ENCODE measurements around the gene MACROD2. TPM values are rescaled to one million over a fixed set of nuclear protein-coding genes. Genes with fewer than 3 reads are reported as not detected.
"Not testable (repeated sequence)": the region's sequence is repeated elsewhere in the genome, so short reads cannot be mapped to it uniquely, and the experiment has no call there.

Gene MACROD2
- total RNA-seq, 4 donors from 2014 or later = 4.6 to 33.0 (median 8.3) TPM

DNA sequence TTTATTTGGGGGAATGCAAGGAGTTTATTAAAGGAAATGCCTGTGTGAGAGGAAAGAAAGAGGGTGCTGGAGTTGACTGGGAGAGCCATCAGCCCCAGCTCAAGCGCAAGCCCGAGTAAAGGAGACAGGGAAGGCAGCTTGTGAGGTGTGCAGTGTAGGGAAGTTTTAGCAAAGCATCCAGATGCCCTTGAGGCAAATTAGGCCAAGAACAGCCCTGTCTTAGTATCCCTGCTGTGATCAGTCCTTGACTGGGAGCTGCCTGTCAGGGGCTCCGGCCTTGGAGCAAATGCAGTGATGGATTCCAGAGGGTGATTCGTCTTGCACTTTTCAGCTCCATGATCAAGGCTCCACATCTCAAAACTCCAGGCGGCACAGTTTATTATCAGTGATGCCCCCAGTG lies 2016.2 kb downstream of the MACROD2 start:
- TF ChIP-seq, protein P1, sequence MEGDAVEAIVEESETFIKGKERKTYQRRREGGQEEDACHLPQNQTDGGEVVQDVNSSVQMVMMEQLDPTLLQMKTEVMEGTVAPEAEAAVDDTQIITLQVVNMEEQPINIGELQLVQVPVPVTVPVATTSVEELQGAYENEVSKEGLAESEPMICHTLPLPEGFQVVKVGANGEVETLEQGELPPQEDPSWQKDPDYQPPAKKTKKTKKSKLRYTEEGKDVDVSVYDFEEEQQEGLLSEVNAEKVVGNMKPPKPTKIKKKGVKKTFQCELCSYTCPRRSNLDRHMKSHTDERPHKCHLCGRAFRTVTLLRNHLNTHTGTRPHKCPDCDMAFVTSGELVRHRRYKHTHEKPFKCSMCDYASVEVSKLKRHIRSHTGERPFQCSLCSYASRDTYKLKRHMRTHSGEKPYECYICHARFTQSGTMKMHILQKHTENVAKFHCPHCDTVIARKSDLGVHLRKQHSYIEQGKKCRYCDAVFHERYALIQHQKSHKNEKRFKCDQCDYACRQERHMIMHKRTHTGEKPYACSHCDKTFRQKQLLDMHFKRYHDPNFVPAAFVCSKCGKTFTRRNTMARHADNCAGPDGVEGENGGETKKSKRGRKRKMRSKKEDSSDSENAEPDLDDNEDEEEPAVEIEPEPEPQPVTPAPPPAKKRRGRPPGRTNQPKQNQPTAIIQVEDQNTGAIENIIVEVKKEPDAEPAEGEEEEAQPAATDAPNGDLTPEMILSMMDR (IDR thresholded peaks at IDR 0.05) = no peak
- TF ChIP-seq EP300 (IDR thresholded peaks at IDR 0.05; ENCODE audit: low read depth) = no peak
- TF ChIP-seq POLR2A (IDR thresholded peaks at IDR 0.05) = no peak
- no peak for TF ChIP-seq POLR2AphosphoS5 (IDR thresholded peaks at IDR 0.05)
- 88% methylated on average over 4 of the region's 5 CpGs; no CpG with 5 or more reads in 1 of the 2 donors for WGBS, 2 donors (ENCODE audit: low coverage in 1 of 2)
- H3K9me3 ChIP-seq = no peaks in the 10 kb centered on the region
- in situ Hi-C loops (cut with MboI; ENCODE audit: low pct_ligation_motif_present in 1 of 4, low pct_unique_long_range_greater_than_20kb in 1 of 4, low sequenced_read_pairs in 3 of 4) (no loop called here), intact Hi-C loops (cut with DNase I; ENCODE audit: low total_unique reads) (no loop called here)
- no peaks in the 10 kb centered on the region for H3K27me3 ChIP-seq
- H3K4me3 ChIP-seq = no peak overlapping the region
- H3K27ac ChIP-seq = no peak overlapping the region
- H3K4me1 ChIP-seq = no peaks in the 10 kb centered on the region
- H3K36me3 ChIP-seq = no peaks in the 10 kb centered on the region
- DNase-seq = no peak

DNA sequence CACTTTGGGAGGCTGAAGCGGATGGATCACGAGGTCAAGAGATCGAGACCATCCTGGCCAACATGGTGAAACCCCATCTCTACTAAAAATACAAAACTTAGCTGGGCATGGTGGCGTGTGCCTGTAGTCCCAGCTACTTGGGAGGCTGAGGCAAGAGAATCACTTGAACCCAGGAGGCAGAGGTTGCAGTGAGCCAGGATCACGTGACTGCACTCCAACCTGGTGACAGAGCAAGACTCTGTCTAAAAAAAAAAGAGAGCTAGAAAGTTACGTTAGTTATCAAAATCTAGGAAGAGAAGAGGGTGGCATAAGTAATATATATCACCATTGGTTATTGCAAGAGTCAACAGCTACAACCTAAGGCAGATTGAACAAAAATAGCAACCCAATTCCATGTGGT lies 2017.6 kb downstream of the MACROD2 start:
- H3K4me1 ChIP-seq; H3K27me3 ChIP-seq; H3K4me3 ChIP-seq; H3K27ac ChIP-seq; H3K9me3 ChIP-seq; intact Hi-C loops (cut with DNase I; ENCODE audit: low total_unique reads); DNase-seq; in situ Hi-C loops (cut with MboI; ENCODE audit: low pct_ligation_motif_present in 1 of 4, low pct_unique_long_range_greater_than_20kb in 1 of 4, low sequenced_read_pairs in 3 of 4); H3K36me3 ChIP-seq: not testable (repeated sequence)
- 84 to 95% methylated on average over 2 to 6 of the region's 6 CpGs for WGBS, 2 donors (ENCODE audit: low coverage in 1 of 2)

DNA sequence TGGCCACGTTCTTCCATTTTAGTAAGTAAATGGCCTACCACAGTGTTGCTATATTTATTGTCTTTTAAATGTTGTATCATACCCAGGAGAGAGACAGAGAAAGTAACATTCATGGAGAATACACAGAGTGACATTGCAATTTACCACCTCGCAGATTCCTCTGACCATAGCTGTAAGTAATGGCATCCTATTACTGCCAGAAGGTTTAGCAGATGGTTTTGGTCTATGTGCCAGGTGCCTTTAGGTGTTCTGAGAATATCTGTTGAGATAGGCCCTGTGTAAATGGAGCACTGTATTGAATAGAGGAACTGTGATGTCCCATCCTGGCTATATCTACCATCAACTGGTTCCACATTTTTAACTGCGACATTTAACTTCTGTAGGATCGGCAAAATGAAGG lies 2018.3 kb downstream of the MACROD2 start:
- H3K9me3 ChIP-seq = no peaks in the 10 kb centered on the region
- intact Hi-C loops (cut with DNase I; ENCODE audit: low total_unique reads) = no loop called here
- no peak overlapping the region for H3K27ac ChIP-seq
- H3K4me3 ChIP-seq = no peak overlapping the region
- no peaks in the 10 kb centered on the region for H3K27me3 ChIP-seq
- DNase-seq = no peak
- H3K4me1 ChIP-seq = no peaks in the 10 kb centered on the region
- no peak for TF ChIP-seq POLR2AphosphoS5 (IDR thresholded peaks at IDR 0.05)
- TF ChIP-seq, protein P1 (IDR thresholded peaks at IDR 0.05) = no peak
- TF ChIP-seq POLR2A (IDR thresholded peaks at IDR 0.05) = no peak
- no peak for TF ChIP-seq EP300 (IDR thresholded peaks at IDR 0.05; ENCODE audit: low read depth)
- in situ Hi-C loops (cut with MboI; ENCODE audit: low pct_ligation_motif_present in 1 of 4, low pct_unique_long_range_greater_than_20kb in 1 of 4, low sequenced_read_pairs in 3 of 4) = no loop called here
- 89 to 90% methylated on average over 2 to 4 of the region's 4 CpGs for WGBS, 2 donors (ENCODE audit: low coverage in 1 of 2)
- no peaks in the 10 kb centered on the region for H3K36me3 ChIP-seq

DNA sequence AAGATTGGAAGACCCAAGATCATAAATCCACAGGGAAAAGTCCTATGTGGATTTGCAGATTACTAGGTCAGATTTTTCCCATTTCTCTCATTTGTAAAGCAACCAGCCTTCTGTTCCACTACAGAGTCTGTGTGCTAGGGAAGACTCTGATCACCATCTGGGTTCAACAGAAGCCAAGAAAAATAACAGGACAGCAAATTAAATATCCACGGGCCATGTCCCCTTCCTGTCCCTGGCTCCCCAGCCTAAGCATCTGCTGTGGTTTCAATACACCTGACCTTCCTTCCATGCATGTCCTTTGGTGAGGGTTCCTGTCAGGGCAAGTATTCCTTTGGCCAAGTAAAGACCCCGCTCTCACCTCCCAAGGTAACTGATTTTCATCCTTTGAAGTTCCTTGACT lies 2019.1 kb downstream of the MACROD2 start:
- no peaks in the 10 kb centered on the region for H3K27me3 ChIP-seq
- no peak for DNase-seq
- H3K4me3 ChIP-seq = no peak overlapping the region
- WGBS, 2 donors (ENCODE audit: low coverage in 1 of 2) = 71 to 85% methylated on average over 2 of the region's 2 CpGs
- no peak overlapping the region for H3K27ac ChIP-seq
- H3K9me3 ChIP-seq = no peaks in the 10 kb centered on the region
- H3K4me1 ChIP-seq = no peaks in the 10 kb centered on the region
- in situ Hi-C loops (cut with MboI; ENCODE audit: low pct_ligation_motif_present in 1 of 4, low pct_unique_long_range_greater_than_20kb in 1 of 4, low sequenced_read_pairs in 3 of 4) (no loop called here), intact Hi-C loops (cut with DNase I; ENCODE audit: low total_unique reads) (no loop called here)
- no peaks in the 10 kb centered on the region for H3K36me3 ChIP-seq
- TF ChIP-seq, protein P1 (IDR thresholded peaks at IDR 0.05) = no peak
- no peak for TF ChIP-seq POLR2AphosphoS5 (IDR thresholded peaks at IDR 0.05)
- TF ChIP-seq EP300 (IDR thresholded peaks at IDR 0.05; ENCODE audit: low read depth) = no peak
- TF ChIP-seq POLR2A (IDR thresholded peaks at IDR 0.05) = no peak

DNA sequence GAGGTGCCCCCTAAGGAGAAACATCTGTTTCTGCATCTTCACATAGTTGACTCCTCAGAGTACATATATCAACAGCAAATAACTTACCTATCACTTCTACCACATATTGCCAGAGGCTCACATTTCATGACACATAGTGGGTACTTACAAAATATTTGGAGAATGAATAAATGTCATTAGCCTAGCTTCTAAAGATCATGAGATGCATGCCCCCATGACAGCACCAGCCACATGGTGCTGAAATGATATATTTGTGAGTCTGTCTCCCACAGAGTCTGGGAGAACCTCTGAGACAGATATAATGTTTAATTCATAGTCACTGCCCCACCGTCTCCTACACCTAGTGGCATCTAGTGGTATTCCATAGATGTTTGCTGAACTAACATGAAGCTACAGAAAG lies 2022.3 kb downstream of the MACROD2 start:
- intact Hi-C loops (cut with DNase I; ENCODE audit: low total_unique reads) (no loop called here), in situ Hi-C loops (cut with MboI; ENCODE audit: low pct_ligation_motif_present in 1 of 4, low pct_unique_long_range_greater_than_20kb in 1 of 4, low sequenced_read_pairs in 3 of 4) (no loop called here)
- 69 to 83% methylated on average over 1 of the region's 1 CpG for WGBS, 2 donors (ENCODE audit: low coverage in 1 of 2)
- TF ChIP-seq POLR2A (IDR thresholded peaks at IDR 0.05) = no peak
- TF ChIP-seq, protein P1 (IDR thresholded peaks at IDR 0.05) = no peak
- no peak for TF ChIP-seq EP300 (IDR thresholded peaks at IDR 0.05; ENCODE audit: low read depth)
- no peak for TF ChIP-seq POLR2AphosphoS5 (IDR thresholded peaks at IDR 0.05)
- H3K4me3 ChIP-seq = no peak overlapping the region
- H3K36me3 ChIP-seq = no peaks in the 10 kb centered on the region
- H3K27me3 ChIP-seq = no peaks in the 10 kb centered on the region
- DNase-seq = no peak
- H3K9me3 ChIP-seq = no peaks in the 10 kb centered on the region
- no peak overlapping the region for H3K27ac ChIP-seq
- no peaks in the 10 kb centered on the region for H3K4me1 ChIP-seq
